Activated CD4-positive, alpha-beta T cell treated with anti-CD3 and anti-CD28 coated beads for 36 hours (primary cell): ENCODE results near the gene ATP6V0C. TPM values are rescaled to one million over a fixed set of nuclear protein-coding genes. Genes with fewer than 3 reads are reported as not detected.
"Not testable (repeated sequence)": the region's sequence is repeated elsewhere in the genome, so short reads cannot be mapped to it uniquely, and the experiment has no call there.

ENCODE experiments used
- ATAC-seq: fragments of 200-7000 bp; cut with Tn5 transposase; one replicate; pipeline ENCODE4 v1.10.0; 2021; ENCODE audit warnings: mild to moderate bottlenecking, moderate library complexity
- CTCF ChIA-PET: fragments of 350-600 bp; sonication (Branson Sonifier 250); formaldehyde crosslinking; loops from one replicate; lab custom pipeline; 2021; ENCODE audit warnings: antibody characterized with exemption; lab: Charles Lee
- POLR2A ChIA-PET: fragments of 350-600 bp; sonication (Branson Sonifier 250); formaldehyde crosslinking; loops from one replicate; lab custom pipeline; 2021; ENCODE audit warnings: antibody characterized with exemption, inconsistent platforms; lab: Charles Lee
- DNase-seq: peaks from one replicate; pipeline ENCODE4 v3.0.0-alpha.2; 2020
- H3K27ac Mint-ChIP-seq: one replicate; pipeline ENCODE4 v1.8.0; 2021; ENCODE audit warnings: mixed read lengths
- H3K27me3 Mint-ChIP-seq: one replicate; pipeline ENCODE4 v1.8.0; 2021; ENCODE audit warnings: mixed read lengths
- H3K36me3 Mint-ChIP-seq: one replicate; pipeline ENCODE4 v1.8.0; 2021; ENCODE audit warnings: low read depth, mixed read lengths
- H3K4me1 Mint-ChIP-seq: one replicate; pipeline ENCODE4 v1.8.0; 2021; ENCODE audit warnings: mixed read lengths
- H3K4me3 Mint-ChIP-seq: one replicate; pipeline ENCODE4 v1.8.0; 2021; ENCODE audit warnings: mild to moderate bottlenecking, moderate library complexity, mixed read lengths
- H3K9me3 Mint-ChIP-seq: one replicate; pipeline ENCODE4 v1.8.0; 2021; ENCODE audit warnings: low read depth, mixed read lengths
- intact Hi-C, 2 experiments: fragments of 100-400 bp; cut with DNase I in 1 of 2; cut with micrococcal nuclease in 1 of 2; formaldehyde crosslinking; loops; one replicate each; pipeline versions ENCODE4 v1.14.2 to v1.15.1; 2022 to 2024; cut with DNase I, micrococcal nuclease
- microRNA-seq: library from miRNA; unstranded; fragments of <30 nt; microRNA quantifications from one replicate; pipeline ENCODE4 v1.2.0, GENCODE V29; 2021; ENCODE audit warnings: borderline replicate concordance
- total RNA-seq, 2 experiments: library from RNA; stranded (reverse); gene quantifications; one replicate each; pipeline ENCODE4 v1.2.3, GENCODE V29; 2021

ATP6V0C gene
- total RNA-seq, 2 experiments from 2014 or later = 91.7 to 130 TPM

- H3K27ac Mint-ChIP-seq, H3K36me3 Mint-ChIP-seq, H3K4me1 Mint-ChIP-seq, H3K4me3 Mint-ChIP-seq, POLR2A ChIA-PET, ATAC-seq, H3K27me3 Mint-ChIP-seq, CTCF ChIA-PET, intact Hi-C loops, H3K9me3 Mint-ChIP-seq, DNase-seq: not testable (repeated sequence)
Observed at GRCh38 chr16:2568573-2568972, 54.8 kb downstream of the ATP6V0C start.

Small RNAs within 50 kb of the gene (microRNA-seq; reads per million reads assigned to microRNA genes)
- gene MIR3178 (1.1 reads per million), gene MIR6768 (not detected)

Other genes with a start within 250 kb of the ATP6V0C start
- gene RNPS1, start 245.8 kb upstream of the ATP6V0C start, total RNA-seq = 100 to 1,000 TPM; 327 to 445 TPM
- gene ABCA3, start 173.2 kb upstream of the ATP6V0C start, total RNA-seq = 1 to 10 TPM; 6.0 to 7.2 TPM
- 10 to 100 TPM; 52.2 to 53.4 TPM for gene CCNF, start 84.5 kb upstream of the ATP6V0C start, total RNA-seq
- 10 to 100 TPM; 21.0 to 23.1 TPM for gene TEDC2, start 53.8 kb upstream of the ATP6V0C start, total RNA-seq
- not detected for gene NTN3, start 42.7 kb upstream of the ATP6V0C start, total RNA-seq
- gene TBC1D24, start 38.8 kb upstream of the ATP6V0C start, total RNA-seq = 10 to 100 TPM; 10.4 to 12.7 TPM
- 10 to 100 TPM; 20.9 to 31.6 TPM for gene AMDHD2, start 6.4 kb downstream of the ATP6V0C start, total RNA-seq
- gene CEMP1, start 17.5 kb downstream of the ATP6V0C start, total RNA-seq = not detected
- gene PDPK1, start 24.1 kb downstream of the ATP6V0C start, total RNA-seq = 10 to 100 TPM; 30.4 to 34.5 TPM
- gene KCTD5, start 168.6 kb downstream of the ATP6V0C start, total RNA-seq = 10 to 100 TPM; 24.0 to 26.2 TPM
- gene PRSS27, start 206.3 kb downstream of the ATP6V0C start, total RNA-seq = 1 to 10 TPM; 2.3 to 2.4 TPM
- 100 to 1,000 TPM; 517 to 598 TPM for gene SRRM2, start 238.7 kb downstream of the ATP6V0C start, total RNA-seq